Measurements from ENCODE around the gene SP6.

SP6 gene

DNA sequence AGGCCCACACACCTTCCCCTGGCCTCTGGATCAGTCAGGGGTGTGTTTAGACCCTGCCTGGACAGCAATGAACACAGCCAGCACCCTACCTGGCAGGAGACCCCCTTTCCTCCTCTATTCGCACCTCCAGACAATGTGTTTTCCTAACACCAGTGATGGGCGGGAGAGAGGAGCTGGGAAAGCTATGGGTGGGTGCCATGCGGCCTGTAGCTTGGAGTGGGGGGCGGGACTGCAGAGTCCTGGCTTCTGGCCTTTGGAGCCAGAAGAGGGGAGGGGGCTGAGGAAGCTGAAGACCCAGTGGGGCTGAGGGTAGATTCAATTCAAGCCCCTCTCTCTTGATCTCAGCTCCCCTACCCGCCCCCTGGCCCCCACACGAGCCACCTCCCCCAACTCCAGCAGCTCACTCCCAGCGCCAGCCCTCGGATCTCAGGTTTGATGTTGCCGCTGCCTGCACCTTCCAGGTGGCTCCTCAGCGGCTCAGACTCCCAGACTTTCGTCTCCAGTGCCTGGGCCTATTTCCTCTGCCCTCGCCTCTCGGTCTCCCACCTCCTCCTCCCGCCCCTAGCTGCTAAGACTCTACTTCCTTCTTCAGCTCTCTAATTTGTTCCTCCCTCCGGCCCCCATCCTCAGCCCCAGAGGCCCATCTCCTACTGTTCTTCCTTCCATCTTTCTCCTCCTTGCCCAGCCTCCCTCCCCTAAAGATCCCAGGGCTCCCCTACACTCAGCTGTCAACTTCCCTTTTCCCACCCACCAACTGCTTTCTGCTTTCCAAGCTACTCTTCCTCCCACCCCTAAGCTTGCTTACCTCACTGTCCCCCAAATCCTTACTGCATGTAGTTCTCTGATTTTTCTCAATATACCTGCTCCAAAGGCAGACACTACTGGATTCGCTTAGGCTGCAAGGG, 6.8 kb upstream of the SP6 start:
- DNase-seq: no peak

DNA sequence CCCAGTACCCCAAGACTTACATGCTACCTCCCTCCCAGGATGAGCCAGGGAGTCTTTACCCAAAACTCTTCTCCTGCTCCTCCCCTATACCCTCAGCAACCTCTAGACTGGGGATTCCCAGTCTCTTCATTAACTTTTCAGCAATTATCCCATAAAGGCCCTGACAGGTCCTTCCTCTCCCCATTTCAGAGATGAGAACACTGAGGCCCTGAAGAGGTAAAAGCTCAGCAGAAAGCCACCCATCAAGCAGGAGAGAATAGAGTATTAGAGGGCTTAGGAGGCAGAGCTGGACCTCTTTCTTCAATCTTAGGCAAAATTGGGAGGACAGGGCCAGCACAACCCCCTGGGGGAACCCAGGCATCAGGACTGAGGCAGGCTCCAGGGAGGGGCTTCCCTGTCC, 5.9 kb upstream of the SP6 start:
- no peak for DNase-seq

DNA sequence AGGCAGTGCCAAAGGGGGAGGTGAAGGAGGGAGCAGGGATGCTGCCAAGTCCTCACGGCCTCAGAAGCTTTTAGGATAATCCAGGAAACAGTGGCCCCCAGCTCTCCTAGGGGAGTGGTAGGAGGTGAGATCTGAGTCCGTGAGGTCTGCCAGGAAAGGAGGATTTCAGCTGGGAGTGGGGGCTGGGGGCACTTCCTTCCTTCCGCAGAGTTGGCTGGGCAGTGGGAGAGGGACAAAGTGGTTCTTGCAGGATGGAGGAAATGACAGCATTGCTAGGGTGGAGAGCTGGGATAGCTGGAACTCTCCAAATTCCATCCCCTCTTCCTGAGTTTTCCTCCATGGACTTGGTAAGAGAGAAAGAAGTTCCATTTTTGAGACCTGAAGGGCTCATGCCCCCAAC, 4.8 kb upstream of the SP6 start:
- DNase-seq: no peak

DNA sequence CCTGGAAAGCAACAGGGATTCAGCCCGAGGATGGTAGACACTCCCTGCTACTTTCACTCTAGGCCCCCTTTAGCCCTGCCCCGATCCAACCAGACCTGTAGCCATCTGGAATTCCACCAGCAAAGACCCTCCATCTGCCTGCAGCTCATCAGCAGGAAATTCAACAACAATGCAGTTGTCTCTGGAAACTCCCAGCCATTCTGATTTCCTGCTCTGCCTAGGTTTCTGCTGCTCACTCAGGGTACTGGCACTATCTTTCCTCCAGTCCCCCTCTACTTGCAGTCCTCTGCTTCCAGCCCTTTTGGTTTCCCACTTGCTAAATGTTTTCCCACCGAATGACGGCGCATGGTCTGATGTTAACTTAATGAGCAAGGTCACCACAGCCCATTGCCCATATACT, 2.7 kb upstream of the SP6 start:
- no peak for DNase-seq

DNA sequence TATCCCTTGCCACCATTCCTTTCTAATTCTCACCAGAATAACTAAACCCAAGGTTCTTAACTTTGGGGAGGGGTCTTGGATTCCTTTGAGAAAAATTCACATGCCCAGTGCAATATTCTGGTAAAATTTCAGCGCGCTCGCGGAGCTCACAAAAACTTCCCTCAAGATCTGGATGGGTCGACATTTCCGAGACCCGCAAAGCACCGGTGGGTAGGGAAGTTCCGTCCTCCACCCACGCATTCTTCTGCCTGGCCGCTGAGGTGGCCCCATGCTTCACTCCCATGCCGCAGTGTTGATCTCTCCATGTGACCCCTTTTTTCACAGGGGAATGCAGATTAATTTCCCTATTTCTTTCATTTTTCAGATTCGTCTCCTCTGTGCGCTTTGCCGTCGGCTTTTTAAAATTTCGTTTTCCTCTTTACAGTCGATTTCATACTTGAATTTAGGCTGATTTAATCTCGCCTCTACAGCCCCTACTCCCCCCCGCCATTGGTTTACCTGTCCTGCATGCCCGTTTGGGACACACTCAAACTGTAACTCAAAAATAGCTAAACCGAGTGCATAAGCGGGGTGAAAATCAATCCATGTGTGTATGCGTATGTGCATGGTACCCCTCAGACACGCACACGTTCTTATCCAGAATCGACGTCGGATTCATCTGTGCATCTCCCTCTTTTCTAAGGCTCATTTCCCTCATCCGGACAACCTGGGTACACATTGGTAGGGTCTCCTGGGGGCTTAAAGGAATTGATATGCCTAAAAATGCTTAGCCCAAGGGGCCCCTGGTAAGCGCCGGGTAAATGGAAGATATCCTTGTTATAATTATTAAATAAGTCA, 1.4 kb upstream of the SP6 start:
- no peak for DNase-seq

DNA sequence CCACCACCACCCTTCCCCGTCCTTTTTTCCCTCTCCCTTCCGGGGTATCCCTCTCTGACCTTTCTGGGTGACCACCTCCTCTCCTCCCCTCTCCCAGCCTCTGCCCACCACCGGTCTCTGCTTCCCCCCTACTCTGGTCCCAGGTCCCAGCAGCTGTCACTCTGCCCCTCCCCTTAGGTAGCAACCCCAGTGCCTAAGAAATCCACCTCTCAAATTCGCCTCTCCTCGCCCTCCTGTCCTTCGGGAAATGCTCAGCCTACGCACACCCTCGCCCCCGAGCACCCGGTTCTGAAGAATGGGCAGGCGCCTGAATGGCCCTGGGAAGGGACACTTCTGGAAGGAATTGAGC, 775 bp upstream of the SP6 start:
- no peak for DNase-seq

DNA sequence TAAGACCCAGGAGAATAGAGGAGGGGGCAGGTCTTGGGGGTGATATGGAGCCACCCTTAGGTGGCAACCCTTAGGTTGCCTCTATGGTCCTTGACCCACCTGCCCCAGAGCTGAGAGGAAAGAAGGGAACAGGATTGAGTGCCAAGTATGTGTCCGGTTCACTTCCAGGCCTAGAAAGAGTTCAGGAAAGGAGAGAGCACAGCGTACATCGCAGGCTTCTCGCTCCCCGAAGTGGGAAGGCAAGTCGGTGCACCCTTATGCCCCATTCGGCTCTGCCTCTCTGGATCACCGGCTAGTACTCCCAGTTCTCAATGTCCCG, 631 bp downstream of the SP6 start:
- no peak for DNase-seq

DNA sequence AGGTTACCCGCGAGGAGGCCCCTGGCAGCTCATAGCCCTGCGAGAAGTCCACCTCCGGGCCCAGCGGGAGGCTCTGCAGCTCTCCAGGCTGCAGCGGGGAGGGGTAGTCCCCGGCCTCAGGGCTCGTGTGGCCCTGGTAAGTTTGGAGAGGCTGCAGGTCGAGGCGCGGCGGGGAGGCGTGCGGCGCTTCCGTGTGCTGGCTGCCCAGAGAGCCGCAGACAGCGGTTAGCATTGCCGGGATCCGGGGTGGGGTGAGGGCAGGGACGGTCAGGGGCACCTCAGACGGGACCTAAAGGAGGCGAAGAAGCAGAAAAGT, 2.8 kb downstream of the SP6 start:
- DNase-seq: no peak

DNA sequence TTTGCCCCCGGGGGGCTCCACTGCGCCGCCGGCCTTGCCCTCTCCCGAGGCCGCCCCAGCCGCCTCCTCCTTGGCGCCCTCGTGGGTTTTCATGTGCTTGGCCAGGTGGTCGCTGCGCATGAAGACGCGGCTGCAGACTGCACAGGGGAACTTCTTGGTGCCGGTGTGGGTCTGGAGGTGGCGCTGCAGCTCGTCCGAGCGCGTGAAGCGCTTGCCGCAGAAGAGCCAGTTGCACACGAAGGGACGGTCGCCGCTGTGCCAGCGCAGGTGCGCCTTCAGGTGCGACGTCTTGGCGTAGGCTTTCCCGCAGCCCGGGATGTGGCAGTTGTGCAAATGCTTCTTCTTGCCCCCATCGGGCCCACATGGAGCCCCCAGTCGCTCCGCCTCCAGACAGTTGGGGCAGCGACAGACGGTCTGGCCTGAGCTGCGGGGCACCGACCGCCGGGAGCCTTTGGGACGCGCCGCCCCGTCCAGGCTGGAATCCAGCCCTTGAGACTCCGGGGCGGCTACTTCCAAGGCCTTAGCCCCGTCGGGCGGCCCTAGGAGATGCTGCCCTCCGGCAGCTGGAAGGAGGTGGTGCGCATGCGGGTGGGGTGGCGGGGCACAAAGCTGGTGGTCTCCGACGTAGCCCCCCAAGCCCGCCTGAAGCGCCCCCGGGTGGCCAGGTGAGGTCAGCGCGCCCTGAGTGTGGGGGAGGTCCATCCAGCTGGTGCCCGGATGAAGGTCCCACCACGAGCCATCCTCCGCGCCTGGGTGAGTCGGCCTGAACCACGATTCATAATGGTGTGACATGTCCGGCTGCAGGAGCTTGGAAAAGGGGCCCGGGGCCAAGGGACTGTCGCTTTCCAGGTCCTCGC, 3.4 kb downstream of the SP6 start:
- DNase-seq: no peak

DNA sequence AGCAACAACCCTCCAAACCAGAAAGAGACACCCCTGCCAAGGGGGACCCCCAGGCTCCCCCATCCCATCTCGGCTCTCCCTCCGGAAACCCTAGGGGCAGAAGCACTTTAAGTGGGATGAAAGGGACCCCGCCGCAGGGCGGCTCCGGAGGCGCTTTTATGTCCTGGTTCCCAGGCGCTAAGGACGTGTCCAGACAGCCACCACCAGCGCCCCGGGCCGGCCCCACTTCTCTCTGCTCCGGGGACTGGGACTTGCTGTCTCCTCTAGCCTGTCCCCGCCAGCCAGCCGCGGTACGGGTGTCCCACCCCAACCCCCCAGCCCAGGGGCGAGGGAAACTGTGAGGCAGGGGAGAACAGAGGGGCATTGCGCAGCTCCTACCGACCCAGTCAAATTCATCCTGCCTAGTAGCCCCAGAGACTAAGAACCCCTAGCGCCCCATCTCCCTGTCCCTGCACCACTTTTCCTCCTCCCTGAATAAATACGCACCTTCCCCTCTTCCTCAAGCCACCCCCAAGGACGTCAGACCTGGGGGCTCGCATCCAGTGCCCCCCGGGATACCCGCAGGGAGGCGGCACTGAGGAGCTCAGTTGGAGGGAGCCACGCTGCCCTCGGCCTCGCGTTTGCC, 4.1 kb downstream of the SP6 start:
- DNase-seq: no peak

DNA sequence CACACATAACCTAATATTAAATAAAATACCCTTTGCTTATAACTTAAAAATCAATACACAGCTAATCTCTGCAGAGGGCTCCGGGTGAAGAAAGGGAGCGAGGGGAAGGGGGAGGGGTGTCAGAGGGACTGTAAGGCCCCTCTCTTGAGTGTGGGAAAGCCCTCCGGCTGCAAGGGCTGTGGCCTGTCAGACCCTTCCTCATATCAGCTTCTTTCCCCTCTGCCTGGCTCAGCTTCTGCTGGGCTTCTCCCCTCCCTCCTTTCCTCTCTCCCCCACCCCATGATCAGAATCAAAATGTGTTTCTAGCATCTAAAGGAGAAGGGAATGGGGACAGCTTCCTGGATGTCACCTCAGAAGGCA, 5.3 kb downstream of the SP6 start:
- DNase-seq: no peak

DNA sequence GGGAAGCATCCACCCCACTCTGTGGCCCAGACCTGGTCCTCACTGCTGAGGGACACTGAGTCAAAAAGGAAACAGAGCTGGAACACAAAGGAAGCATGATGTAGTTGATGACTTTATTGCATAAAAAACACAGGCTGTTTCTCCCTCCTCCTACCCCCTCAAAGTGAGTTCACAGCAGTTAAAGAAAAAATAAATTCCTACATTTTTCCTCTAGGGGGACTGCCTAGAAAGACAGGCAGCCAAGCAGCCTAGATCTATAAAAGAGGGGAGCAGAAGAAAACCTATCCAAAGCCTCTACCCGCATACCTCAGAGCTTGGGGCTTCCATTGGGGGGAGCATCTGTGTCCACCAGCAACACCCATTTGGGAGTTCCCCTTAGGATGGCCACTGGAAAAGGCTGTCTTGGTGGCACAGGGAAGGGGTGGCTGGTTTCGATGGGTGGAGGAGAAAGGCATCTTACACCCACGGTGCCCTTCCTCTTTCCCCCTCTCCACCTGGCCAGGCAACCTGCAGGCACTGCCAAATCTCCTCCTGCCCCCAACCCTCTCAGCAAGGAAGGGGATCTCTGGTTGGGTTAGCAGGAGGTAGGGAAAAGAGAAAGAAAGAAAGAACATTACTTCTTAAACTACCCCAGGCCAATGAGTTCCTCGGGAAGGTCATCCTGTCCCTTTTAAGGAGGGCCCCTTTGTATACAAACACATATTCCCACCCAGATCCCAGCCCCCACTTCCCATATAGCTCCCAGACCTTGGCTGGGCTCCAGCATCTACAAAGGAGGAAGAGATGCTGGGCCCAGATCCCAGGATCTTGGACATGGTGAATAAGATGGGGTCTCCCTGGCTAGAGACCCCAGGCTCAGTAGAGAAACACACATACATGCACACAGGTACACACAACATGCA, 5.9 kb downstream of the SP6 start:
- no peak for DNase-seq

DNA sequence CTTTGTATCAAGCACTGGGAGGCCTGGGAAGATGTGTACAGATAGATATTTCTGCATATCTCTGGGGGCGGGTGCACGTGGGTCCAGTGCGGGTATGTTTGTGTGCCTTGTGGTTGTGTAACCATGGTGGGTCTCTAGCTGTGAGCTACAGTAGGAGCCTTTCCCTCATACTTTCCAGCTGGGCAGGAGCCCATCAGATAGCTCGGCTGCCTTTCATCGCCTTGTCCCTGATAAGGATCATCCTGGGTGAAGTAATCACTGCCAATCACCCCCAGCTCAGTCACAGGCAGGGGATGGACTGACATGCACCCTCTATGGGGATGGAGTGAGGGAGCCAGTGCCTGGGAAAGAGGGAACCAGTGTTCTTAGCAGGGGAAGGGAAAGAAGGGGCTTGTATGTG, 6.7 kb downstream of the SP6 start:
- DNase-seq: no peak

DNA sequence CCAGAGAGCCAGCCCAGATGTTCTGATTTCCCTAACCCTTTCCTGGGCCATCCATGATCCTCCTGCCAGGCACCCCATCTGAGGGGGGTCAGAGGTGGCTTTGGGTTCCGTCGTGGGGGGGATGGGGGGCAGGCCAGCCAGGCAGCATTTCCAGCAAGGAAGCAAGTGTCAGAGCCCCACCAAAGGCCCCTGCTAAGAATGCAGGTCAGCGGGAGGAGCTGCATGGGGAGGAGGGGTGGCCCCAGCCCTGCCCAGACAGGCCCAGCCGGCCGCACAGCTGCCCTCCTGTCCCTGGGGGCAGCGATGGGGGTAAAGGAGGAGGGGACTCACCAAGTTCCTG, 7.6 kb downstream of the SP6 start:
- no peak for DNase-seq

DNA sequence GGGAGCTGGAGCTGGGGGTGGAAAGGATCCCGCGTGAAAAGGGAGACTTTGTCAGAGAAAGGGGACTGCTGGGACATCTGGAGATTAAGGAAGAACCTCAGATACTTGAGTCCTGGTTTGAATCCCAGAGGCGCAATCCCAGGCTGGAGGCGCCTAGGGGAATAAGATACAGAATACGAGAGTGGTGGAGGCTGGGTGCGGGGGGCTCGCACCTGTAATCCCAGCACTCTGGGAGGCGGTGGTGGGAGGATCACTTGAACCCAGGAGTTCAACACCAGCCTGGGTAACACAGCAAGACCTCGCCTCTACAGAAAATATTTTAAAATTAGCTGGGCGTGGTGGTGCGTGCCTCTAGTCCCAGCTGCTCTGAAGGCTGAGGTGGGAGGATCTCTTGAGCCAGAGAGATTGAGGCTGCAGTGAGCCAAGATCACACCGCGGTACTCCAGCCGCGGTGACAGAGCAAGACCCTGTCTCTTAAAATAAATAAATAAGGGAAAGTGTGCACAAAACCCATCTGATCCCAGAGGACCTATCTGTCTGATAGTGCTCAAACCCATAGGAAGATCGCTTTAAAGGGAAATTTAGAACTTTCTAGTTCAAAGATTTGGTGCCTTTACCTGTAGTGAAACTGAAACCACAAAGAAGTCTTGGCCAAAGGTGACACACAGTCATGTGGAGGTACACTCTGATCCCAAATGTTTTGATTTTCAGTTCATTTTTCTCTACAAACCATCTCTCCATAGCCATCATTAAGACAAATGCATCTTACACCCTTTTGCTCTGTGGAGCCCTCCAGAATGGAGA, 9.3 kb downstream of the SP6 start:
- no peak for DNase-seq

DNA sequence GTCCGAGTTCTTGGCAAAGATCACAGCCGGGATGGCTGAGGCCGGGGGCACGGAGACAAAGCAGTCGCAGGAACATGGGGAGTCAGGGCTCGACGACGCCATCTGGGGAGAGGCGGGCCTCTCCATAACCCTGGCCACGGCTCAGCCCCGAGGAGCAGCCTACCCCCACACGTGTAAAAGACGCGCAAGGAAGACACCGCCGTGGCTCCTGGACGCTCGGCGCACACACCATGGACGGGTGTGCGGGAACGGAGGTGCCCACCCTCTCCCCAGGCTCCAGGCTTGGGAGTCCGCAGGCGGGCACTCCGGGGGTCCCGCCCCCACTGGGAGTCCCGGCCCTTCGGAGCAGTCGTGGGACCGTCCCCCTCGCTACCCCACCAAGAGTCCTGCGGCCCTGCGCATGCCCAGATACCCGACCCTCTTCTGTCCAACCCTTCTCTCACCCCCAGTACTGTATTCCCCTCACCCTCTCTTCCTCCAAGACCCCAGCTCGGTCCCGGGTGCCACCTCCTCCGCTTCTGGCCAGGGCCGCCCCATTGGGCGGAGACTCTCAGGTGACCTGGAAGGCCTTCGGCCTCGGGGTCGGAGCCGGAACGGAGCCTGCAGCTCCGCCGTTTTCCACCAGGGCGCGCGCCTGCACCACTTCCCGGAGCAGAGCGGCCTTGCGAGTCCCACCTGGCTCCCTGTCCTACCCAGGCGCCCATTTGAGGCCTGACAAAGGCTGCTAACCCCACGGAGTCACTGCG, 10.0 kb downstream of the SP6 start, which contains the start of gene SCRN2:
TSS of gene SCRN2 (minus strand) at position 532 of the 746 bp plus-strand sequence. CDS start at position 102, 430 bp downstream.
- peak; percentile 25 to 88 (median 72) for DNase-seq

DNA sequence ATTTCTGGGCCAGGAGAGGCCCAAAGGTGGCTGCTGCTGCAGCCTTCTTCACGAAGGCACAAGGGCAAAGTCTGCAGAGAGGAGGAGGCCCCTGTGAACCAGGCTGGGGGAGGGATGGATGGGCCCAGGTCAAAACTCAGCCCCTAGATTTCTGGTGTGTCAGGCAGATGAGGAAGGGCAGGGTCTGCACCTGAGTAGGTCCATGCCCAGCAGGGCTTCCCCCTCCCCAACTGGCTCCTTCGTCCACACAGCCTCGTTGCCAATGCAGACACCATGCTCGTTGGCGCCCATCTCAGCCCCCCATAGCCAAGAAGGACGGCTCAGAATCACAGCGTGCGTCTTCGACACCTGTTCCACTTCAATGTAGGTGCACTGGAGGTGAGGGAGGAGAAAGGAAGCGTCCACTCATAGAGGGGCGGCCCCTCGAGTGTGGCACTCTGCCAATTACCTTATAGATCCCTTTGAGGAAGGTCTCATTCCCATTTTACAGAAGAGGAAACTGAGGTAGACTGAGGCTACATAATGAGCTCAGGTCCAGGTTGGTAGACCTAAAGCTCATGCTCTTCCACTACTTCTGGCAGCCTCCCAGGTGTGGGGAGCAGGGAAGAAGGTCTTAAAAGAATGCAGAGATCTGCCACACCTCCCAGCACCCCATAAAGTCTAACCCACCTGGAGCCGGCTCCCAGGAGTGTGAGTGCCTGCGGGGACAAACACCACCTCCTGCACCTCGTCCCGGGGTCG, 10.8 kb downstream of the SP6 start:
- peak in 1 of 56 donors; percentile 11 for DNase-seq

DNA sequence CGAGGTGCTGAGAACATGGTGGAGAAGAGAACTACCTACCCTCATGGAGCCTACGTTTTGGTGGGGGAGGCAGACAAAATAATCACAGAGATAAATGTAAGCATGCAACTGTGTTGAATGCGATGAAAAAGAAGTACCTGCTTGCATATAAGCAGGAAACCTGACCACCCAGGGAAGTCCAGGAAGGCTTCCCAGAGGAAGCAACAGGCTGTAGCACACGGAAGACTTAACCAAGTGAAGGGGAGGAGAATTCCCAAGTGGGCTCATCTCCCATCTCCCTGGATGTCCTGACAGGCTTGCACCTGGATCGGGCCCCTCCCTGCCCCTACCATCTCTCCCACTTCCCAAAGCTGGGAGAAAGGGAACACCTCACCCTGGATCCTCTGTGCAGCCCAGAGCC, 11.9 kb downstream of the SP6 start:
- no peak for DNase-seq

Data from amygdala (tissue), 56 donors.